Activated T-cell treated with anti-CD3 and anti-CD28 coated beads for 1 hour (primary cell): ENCODE results near the gene ANO3.

ENCODE experiments used
- DNase-seq: peaks from one replicate; pipeline ENCODE4 v3.0.0-alpha.2; 2020; ENCODE audit warnings: low read depth

The ANO3 gene

GRCh38 chr11:26493616-26494015 lies 161.7 kb downstream of the ANO3 start:
- no peak for DNase-seq

GRCh38 chr11:26507229-26507628 lies 175.3 kb downstream of the ANO3 start:
- no peak for DNase-seq

- no peak for DNase-seq
These were observed 178.2 kb downstream of the ANO3 start for GRCh38 chr11:26510164-26510563.

- no peak for DNase-seq
These were observed 178.8 kb downstream of the ANO3 start for GRCh38 chr11:26510756-26511155.

- DNase-seq: no peak
These were observed 180.3 kb downstream of the ANO3 start for GRCh38 chr11:26512196-26512595.

- no peak for DNase-seq
These were observed 187.5 kb downstream of the ANO3 start for GRCh38 chr11:26519469-26519868.

GRCh38 chr11:26522912-26523610 lies 191.1 kb downstream of the ANO3 start:
- no peak for DNase-seq

- no peak for DNase-seq
These were observed 195.8 kb downstream of the ANO3 start for GRCh38 chr11:26527685-26528084.

GRCh38 chr11:26537341-26537740 lies 205.4 kb downstream of the ANO3 start:
- no peak for DNase-seq

GRCh38 chr11:26539517-26539916 lies 207.6 kb downstream of the ANO3 start:
- no peak for DNase-seq

GRCh38 chr11:26541870-26542269 lies 209.9 kb downstream of the ANO3 start:
- DNase-seq: no peak

- no peak for DNase-seq
These were observed 217.2 kb downstream of the ANO3 start for GRCh38 chr11:26549176-26549575.

GRCh38 chr11:26550022-26550421 lies 218.1 kb downstream of the ANO3 start:
- no peak for DNase-seq

- no peak for DNase-seq
These were observed 219.4 kb downstream of the ANO3 start for GRCh38 chr11:26551186-26551801.

GRCh38 chr11:26553182-26553581 lies 221.3 kb downstream of the ANO3 start:
- no peak for DNase-seq

- no peak for DNase-seq
These were observed 222.5 kb downstream of the ANO3 start for GRCh38 chr11:26554455-26554854.

- DNase-seq: no peak
These were observed 224.7 kb downstream of the ANO3 start for GRCh38 chr11:26556582-26556981.

GRCh38 chr11:26557666-26558065 lies 225.7 kb downstream of the ANO3 start:
- no peak for DNase-seq

- DNase-seq: no peak
These were observed 226.3 kb downstream of the ANO3 start for GRCh38 chr11:26558190-26558589.

- no peak for DNase-seq
These were observed 237.7 kb downstream of the ANO3 start for GRCh38 chr11:26569646-26570045.

GRCh38 chr11:26571861-26572654 lies 240.1 kb downstream of the ANO3 start, which contains the start of gene MUC15:
MUC15 (minus strand) TSS chr11:26572263; CDS start chr11:26567094, 5,169 bp downstream.
- no peak for DNase-seq

GRCh38 chr11:26572770-26573402 lies 241.0 kb downstream of the ANO3 start:
- no peak for DNase-seq

GRCh38 chr11:26573896-26574295 lies 242.0 kb downstream of the ANO3 start:
- DNase-seq: no peak
